SU-DHL-6 (cell line): Measurements from ENCODE around the gene KLHL30.

Experiments used
- EZH2phosphoT487 ChIP-seq: fragments of 200-600 bp; sonication (generic), shearing (Covaris generic); conservative IDR thresholded peaks from 2 replicates; pipeline ENCODE4 v1.6.1; 2018; ENCODE audit warnings: mild to moderate bottlenecking, antibody characterized with exemption, low read length, moderate library complexity, mixed read lengths
- TF ChIP-seq, protein P1 (sequence below): fragments of 200-600 bp; sonication (generic); IDR thresholded peaks from one replicate; pipeline ENCODE4 v1.5.1; 2017; ENCODE audit warnings: antibody characterized with exemption, mild to moderate bottlenecking, low read length, moderate library complexity; ENCODE audit not compliant: insufficient read depth, poor library complexity, severe bottlenecking

DNA sequence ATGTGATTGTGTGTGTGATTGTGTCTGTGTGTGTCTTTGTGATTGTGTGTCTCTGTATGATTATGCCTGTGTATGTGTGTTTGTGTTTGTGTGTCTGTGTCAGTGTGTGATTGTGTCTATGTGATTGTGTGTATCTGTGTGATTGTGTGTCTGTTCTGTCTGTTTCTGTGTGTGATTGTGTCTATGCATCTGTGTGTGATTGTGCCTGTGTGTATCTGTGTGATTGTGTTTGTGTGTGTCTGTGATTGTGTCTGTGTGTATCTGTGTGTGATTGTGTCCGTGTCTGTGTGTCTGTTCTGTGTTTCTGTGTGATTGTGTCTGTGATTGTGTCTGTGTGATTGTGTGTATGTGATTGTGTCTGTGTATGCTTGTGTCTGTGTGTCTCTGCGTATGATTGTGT lies 12.1 kb upstream of the KLHL30 start:
- TF ChIP-seq, protein P1, sequence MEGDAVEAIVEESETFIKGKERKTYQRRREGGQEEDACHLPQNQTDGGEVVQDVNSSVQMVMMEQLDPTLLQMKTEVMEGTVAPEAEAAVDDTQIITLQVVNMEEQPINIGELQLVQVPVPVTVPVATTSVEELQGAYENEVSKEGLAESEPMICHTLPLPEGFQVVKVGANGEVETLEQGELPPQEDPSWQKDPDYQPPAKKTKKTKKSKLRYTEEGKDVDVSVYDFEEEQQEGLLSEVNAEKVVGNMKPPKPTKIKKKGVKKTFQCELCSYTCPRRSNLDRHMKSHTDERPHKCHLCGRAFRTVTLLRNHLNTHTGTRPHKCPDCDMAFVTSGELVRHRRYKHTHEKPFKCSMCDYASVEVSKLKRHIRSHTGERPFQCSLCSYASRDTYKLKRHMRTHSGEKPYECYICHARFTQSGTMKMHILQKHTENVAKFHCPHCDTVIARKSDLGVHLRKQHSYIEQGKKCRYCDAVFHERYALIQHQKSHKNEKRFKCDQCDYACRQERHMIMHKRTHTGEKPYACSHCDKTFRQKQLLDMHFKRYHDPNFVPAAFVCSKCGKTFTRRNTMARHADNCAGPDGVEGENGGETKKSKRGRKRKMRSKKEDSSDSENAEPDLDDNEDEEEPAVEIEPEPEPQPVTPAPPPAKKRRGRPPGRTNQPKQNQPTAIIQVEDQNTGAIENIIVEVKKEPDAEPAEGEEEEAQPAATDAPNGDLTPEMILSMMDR, result no peak
- TF ChIP-seq EZH2phosphoT487, result no peak
